SK-N-SH (cell line): ENCODE measurements around the gene CD72. TPM values are rescaled to one million over a fixed set of nuclear protein-coding genes. Genes with fewer than 3 reads are reported as not detected.

Experiments
- CTCF ChIA-PET: fragments of 300-600, 350-600 bp; formaldehyde crosslinking; extraction: SDS; loops from one replicate; lab custom pipeline; 2021; lab: Yijun Ruan, JAX
- POLR2A ChIA-PET: fragments of 350-600 bp; sonication (Branson Sonifier 250); formaldehyde crosslinking; extraction: SDS; loops from one replicate; lab custom pipeline; 2020; ENCODE audit warnings: antibody characterized with exemption, inconsistent platforms; lab: Yijun Ruan, JAX
- DNase-seq: peaks from one replicate; pipeline ENCODE4 v3.0.0; 2012
- H2AFZ ChIP-seq: fragments of 200-600 bp; sonication (generic); 2 replicates; pipeline ENCODE4 v1.8.1; 2016; ENCODE audit warnings: antibody characterized with exemption, mild to moderate bottlenecking, low read depth
- H3F3A ChIP-seq: fragments of 200-600 bp; sonication (generic); replicated peaks from 2 replicates; pipeline ENCODE3; 2016; ENCODE audit warnings: antibody characterized with exemption, mild to moderate bottlenecking; ENCODE audit not compliant: insufficient read depth
- H3K27ac ChIP-seq, 2 experiments: fragments of 200-500 bp in 1 of 2; fragments of 200-600 bp in 1 of 2; sonication (Bioruptor generic) in 1 of 2; sonication (generic), shearing (Covaris generic) in 1 of 2; 2 replicates each; pipeline versions ENCODE4 v1.5.1 to v1.6.1; 2014 to 2016; ENCODE audit warnings: low read depth in 2 of 2, inconsistent platforms in 1 of 2, low read length in 1 of 2, mild to moderate bottlenecking in 1 of 2, mixed read lengths in 1 of 2
- H3K27me3 ChIP-seq: fragments of 200-600 bp; sonication (generic), shearing (Covaris generic); 2 replicates; pipeline ENCODE4 v1.6.1; 2016; ENCODE audit warnings: mixed run types; ENCODE audit not compliant: insufficient read depth
- H3K36me3 ChIP-seq, 2 experiments: fragments of 200-500 bp in 1 of 2; fragments of 200-600 bp in 1 of 2; sonication (Bioruptor generic) in 1 of 2; sonication (generic) in 1 of 2; replicated peaks in 1 of 2; 2 replicates each; pipeline versions ENCODE3 to v1.5.1; 2014 to 2016; ENCODE audit warnings: low read length in 1 of 2, mild to moderate bottlenecking in 1 of 2; ENCODE audit not compliant: insufficient read depth in 2 of 2, control insufficient read depth in 1 of 2
- H3K4me1 ChIP-seq, 2 experiments: fragments of 200-500 bp in 1 of 2; fragments of 200-600 bp in 1 of 2; sonication (Bioruptor generic) in 1 of 2; sonication (generic), shearing (Covaris generic) in 1 of 2; 2 replicates each; pipeline versions ENCODE4 v1.5.1 to v1.6.1; 2014 to 2016; ENCODE audit warnings: low read depth in 1 of 2, low read length in 1 of 2, mixed run types in 1 of 2; ENCODE audit not compliant: insufficient read depth in 2 of 2, control insufficient read depth in 1 of 2
- H3K4me2 ChIP-seq: fragments of 200-600 bp; sonication (generic), shearing (Covaris generic); 2 replicates; pipeline ENCODE4 v1.6.1; 2017; ENCODE audit warnings: mixed run types
- H3K4me3 ChIP-seq, 2 experiments: fragments of 200-500 bp in 1 of 2; fragments of 200-600 bp in 1 of 2; sonication (Bioruptor generic) in 1 of 2; sonication (generic), shearing (Covaris generic) in 1 of 2; 2 replicates each; pipeline versions ENCODE4 v1.5.1 to v1.8.1; 2014 to 2016; ENCODE audit warnings: low read depth in 2 of 2, inconsistent platforms in 1 of 2, low read length in 1 of 2, mild to moderate bottlenecking in 1 of 2, mixed read lengths in 1 of 2, moderate library complexity in 1 of 2
- H3K79me2 ChIP-seq: fragments of 200-600 bp; sonication (generic); 2 replicates; pipeline ENCODE4 v1.8.1; 2017; ENCODE audit warnings: mild to moderate bottlenecking; ENCODE audit not compliant: insufficient read depth
- H3K9ac ChIP-seq: fragments of 200-600 bp; sonication (generic); 2 replicates; pipeline ENCODE4 v1.6.1; 2017; ENCODE audit warnings: mixed run types
- H3K9me2 ChIP-seq: fragments of 200-600 bp; sonication (generic); 2 replicates; pipeline ENCODE4 v1.6.1; 2017; ENCODE audit warnings: mixed run types
- H3K9me3 ChIP-seq: fragments of 200-600 bp; sonication (generic); 2 replicates; pipeline ENCODE4 v1.6.1; 2017; ENCODE audit warnings: mixed run types, mild to moderate bottlenecking, moderate library complexity
- H4K20me1 ChIP-seq: fragments of 200-600 bp; sonication (generic); 2 replicates; pipeline ENCODE4 v1.6.1; 2017; ENCODE audit warnings: mild to moderate bottlenecking, mixed run types; ENCODE audit not compliant: insufficient read depth
- CTCF ChIP-seq: fragments of 200-600 bp; sonication (generic); IDR thresholded peaks from 2 replicates; pipeline ENCODE4 v1.6.1; 2017; ENCODE audit warnings: antibody characterized with exemption, mild to moderate bottlenecking, moderate library complexity
- FOXM1 ChIP-seq: IDR thresholded peaks from 2 replicates; pipeline ENCODE4 v1.4.0; 2012; ENCODE audit warnings: low read depth, mild to moderate bottlenecking
- GABPA ChIP-seq: IDR thresholded peaks from 2 replicates; pipeline ENCODE4 v1.4.0; 2012; ENCODE audit warnings: low read depth, mild to moderate bottlenecking
- IRF3 ChIP-seq: fragments of 150-350 bp; IDR thresholded peaks from 2 replicates; pipeline ENCODE4 v1.6.1; 2016; ENCODE audit warnings: mild to moderate bottlenecking, low read depth, low read length
- JUND ChIP-seq: IDR thresholded peaks from 2 replicates; pipeline ENCODE4 v1.4.0; 2012
- MAX ChIP-seq: IDR thresholded peaks from 2 replicates; pipeline ENCODE4 v1.4.0; 2012; ENCODE audit warnings: low read depth
- NFIC ChIP-seq: IDR thresholded peaks from 2 replicates; pipeline ENCODE4 v1.4.0; 2012; ENCODE audit warnings: borderline replicate concordance
- NRF1 ChIP-seq: IDR thresholded peaks from 2 replicates; pipeline ENCODE4 v1.6.1; 2012; ENCODE audit warnings: low read depth, mild to moderate bottlenecking, low read length
- RXRA ChIP-seq: IDR thresholded peaks from 2 replicates; pipeline ENCODE4 v1.4.0; 2012; ENCODE audit warnings: low read depth, mild to moderate bottlenecking, borderline replicate concordance
- TCF12 ChIP-seq: IDR thresholded peaks from 2 replicates; pipeline ENCODE4 v1.4.0; 2012
- TEAD4 ChIP-seq: IDR thresholded peaks from 2 replicates; pipeline ENCODE4 v1.4.0; 2012; ENCODE audit warnings: mild to moderate bottlenecking, borderline replicate concordance; ENCODE audit not compliant: insufficient read depth
- ZBTB33 ChIP-seq: IDR thresholded peaks from 2 replicates; pipeline ENCODE4 v1.4.0; 2012; ENCODE audit warnings: low read depth, borderline replicate concordance
- WGBS: methylation state at CpG from one replicate; pipeline ENCODE4 v1.1.6; 2017; ENCODE audit warnings: low lambda C conversion rate; 5-methylcytosine and 5-hydroxymethylcytosine counted together
- polyA plus RNA-seq, 3 experiments: library from polyadenylated mRNA; depleted of rRNA; stranded (reverse); fragments of >200 nt; gene quantifications; 2 replicates each; pipeline ENCODE4 v1.2.3, GENCODE V29; 2012

CD72 gene
- polyA plus RNA-seq, 1 of the 3 experiments (the other 2 are of a cell fraction): 2.7 TPM

GRCh38 chr9:35664531-35665470 lies 46.6 kb upstream of the CD72 start, which contains the start of gene ARHGEF39 (continued):
- TF ChIP-seq GABPA (peak; percentile 73), TCF12 (no peak), CTCF (peak; percentile 55), RXRA (no peak; the same call in 1 of the 2 replicates), JUND (no peak), TEAD4 (0 out of 2 replicates have a peak, but pooled peaks have one; percentile 37), MAX (peak; percentile 96), ZBTB33 (no peak), NFIC (peak; percentile 38)

GRCh38 chr9:35662437-35662836 lies 44.2 kb upstream of the CD72 start:
- POLR2A ChIA-PET: interaction anchor here (0.7 kb wide), 1 partner anchor 42 kb away, joined by 3 read pairs; no protein-coding TSS in a partner anchor
- H3F3A ChIP-seq: peaks cover 31% of the 10 kb centered on the region

More at GRCh38 chr9:35662437-35662836, 44.2 kb upstream of the CD72 start:
- Histone ChIP-seq H3K36me3 (peaks cover 0 to 11% of the 10 kb centered on the region in 2 experiments), H3K27me3 (no peaks in the 10 kb centered on the region), H3K4me3 (no peak overlapping the region), H3K9me3 (no peaks in the 10 kb centered on the region), H3K4me2 (no peak overlapping the region), H3K9me2 (no peaks in the 10 kb centered on the region), H3K79me2 (peaks cover 36% of the 10 kb centered on the region), H3K9ac (no peak overlapping the region), H4K20me1 (no peaks in the 10 kb centered on the region), H3K4me1 (peaks cover 0 to 19% of the 10 kb centered on the region in 2 experiments; a peak in 1 of 4 replicates), H3K27ac (no peak overlapping the region; a peak in 1 of 4 replicates), H2AFZ (no peak overlapping the region)
- 99% methylated on average over 5 of the region's 7 CpGs for whole genome bisulfite sequencing
- TF ChIP-seq MAX (no peak), NRF1 (no peak), FOXM1 (no peak), IRF3 (no peak)
- DNase-seq: no peak
- CTCF ChIA-PET: interaction anchor here (2.4 kb wide), 1 partner anchor 34 kb away, joined by 11 read pairs; no protein-coding TSS in a partner anchor
